HG03442 (cell line): ENCODE data around the gene RDX.
"Not testable (repeated sequence)": the region's sequence is repeated elsewhere in the genome, so short reads cannot be mapped to it uniquely, and the experiment has no call there.

Experiments
- ATAC-seq: cut with Tn5 transposase; IDR thresholded peaks from one replicate; pipeline ENCODE4 v1.9.1; 2021; ENCODE audit warnings: mild to moderate bottlenecking, moderate library complexity; ENCODE audit not compliant: unreplicated experiment

Gene RDX

GRCh38 chr11:110280595-110280994 lies 15.8 kb downstream of the RDX start:
- not testable (repeated sequence) for ATAC-seq

DNA sequence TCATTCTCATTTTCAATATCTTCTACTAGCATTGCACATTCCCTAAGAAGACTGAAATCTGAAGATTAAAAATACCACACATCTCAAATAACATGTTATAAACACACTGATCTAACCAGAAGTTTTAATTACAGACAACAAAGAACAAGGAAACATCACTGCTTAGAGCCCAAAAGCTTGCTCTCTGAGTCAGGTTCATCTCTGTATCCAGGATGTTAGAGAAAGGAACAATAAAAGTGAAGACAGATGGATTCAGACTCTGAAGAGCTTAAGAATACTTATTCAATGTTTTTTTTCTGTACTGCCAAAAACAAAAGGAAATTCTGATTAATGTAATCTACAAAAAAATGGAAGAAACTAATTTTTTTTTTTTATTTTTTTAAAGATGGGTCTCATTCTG lies 16.5 kb downstream of the RDX start:
- ATAC-seq: no peak

GRCh38 chr11:110272919-110273318 lies 23.5 kb downstream of the RDX start:
- ATAC-seq: no peak

DNA sequence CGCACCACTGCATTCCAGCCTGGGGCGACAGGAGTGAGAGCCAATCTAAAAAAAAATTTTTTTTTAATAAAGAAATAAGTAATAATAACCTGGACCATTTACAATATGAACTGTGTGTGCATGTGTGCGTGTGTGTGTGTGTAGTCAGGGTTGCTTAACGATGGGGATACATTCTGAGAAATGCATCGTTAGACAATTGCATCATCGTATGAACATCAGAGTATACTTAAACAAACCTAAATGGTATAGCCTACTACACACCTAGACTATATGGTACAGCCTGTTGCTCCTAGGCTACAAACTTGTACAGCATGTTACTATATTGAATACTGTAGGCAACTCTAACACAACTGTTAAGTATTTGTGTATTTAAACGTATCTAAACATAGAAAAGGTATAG lies 26.4 kb downstream of the RDX start:
- ATAC-seq: no peak

- ATAC-seq: no peak
Observed at GRCh38 chr11:110268441-110268840, 28.0 kb downstream of the RDX start.

DNA sequence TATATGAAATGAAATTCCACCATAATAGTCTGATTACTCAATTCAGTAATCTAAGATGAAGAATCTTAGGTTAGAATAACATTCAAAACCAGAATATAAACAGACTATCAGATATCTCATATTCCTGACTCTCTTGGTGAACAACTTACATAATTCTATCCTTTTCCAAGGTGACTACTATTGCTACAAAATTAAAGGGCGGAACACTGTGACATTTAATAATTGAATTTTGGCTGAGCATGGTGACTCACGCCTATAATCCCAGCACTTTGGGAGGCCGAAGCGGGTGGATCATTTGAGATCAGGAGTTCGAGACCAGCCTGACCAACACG lies 34.4 kb downstream of the RDX start:
- no peak for ATAC-seq

DNA sequence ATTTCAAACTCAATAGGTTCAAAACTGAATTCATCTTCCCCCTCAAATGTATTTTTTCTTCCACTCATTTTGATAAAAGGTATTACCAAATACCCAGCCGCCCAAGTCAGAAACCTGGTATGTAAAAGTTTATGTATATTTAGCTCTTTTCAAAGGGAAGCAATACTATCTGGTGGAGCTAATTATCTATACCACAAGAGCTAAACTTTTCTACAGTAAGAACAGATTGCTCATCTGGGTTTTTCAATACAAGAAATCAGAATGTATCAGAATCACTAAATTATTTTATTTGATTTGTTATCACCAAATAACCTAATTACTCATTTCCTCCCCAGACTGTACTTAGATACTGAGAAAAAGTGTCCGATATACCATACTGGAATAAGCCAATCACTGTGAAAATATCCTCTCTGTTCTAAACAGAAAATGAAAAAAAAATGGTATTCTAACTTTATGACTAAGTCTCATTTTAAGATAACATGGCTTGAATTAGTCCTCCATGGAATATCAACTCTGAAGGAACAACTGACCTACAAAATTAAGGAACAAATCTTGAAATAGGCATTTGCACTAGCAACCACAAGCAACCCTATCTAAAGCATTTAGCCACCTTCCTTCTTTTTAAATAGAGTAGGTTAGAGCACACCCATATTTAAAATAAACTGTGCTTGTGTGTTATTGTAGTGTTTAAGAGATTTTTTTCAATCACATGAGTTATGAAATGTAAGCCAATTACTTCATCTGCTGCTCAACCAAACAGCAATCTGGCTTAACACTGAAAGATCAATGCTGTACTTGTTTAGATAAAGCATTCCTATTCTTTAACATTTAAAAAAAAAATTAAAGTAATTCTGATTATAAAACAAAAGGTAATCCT lies 35.0 kb downstream of the RDX start:
- ATAC-seq: no peak

GRCh38 chr11:110253525-110253924 lies 42.9 kb downstream of the RDX start:
- no peak for ATAC-seq

DNA sequence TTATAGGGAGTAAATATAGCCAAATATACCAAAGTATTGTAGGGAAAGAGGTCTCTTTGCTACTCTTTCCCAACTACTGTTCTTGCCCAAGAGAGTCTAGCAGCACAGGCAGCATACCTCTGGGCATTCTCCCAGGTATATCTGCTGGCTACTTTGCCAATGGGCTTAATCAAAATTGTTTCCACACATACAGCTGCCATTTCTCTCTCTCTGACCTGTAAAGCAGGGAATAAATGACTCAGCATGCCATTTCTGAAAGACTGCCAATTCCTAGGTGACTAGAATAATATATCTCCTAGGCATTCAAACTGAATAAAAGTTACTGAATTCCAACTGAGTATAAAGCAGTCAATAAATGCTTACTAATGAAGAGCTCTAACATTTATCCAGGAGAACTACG lies 44.6 kb downstream of the RDX start:
- no peak for ATAC-seq

GRCh38 chr11:110250168-110250567 lies 46.2 kb downstream of the RDX start:
- ATAC-seq: no peak

GRCh38 chr11:110249766-110250165 lies 46.6 kb downstream of the RDX start:
- ATAC-seq: no peak

DNA sequence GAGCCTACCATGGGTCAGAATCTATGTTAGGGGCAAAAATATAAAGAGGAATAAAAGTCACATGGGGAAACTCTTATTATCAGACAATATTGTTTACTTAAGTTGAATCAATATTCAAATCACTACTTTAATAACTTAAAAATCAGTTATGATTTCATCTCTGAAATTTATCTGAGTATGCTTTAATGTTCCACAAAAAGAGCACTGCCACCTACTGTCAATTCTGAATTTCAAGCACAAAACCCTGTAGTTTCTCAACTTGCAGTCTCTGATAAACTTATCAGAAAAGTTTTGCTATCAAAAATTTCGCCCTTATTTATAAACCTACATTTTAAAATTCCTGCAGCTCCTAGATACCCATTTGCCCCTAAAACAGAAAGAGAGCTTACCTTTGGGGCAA lies 47.3 kb downstream of the RDX start:
- ATAC-seq: no peak

- no peak for ATAC-seq
Observed at GRCh38 chr11:110243791-110244190, 52.6 kb downstream of the RDX start.

DNA sequence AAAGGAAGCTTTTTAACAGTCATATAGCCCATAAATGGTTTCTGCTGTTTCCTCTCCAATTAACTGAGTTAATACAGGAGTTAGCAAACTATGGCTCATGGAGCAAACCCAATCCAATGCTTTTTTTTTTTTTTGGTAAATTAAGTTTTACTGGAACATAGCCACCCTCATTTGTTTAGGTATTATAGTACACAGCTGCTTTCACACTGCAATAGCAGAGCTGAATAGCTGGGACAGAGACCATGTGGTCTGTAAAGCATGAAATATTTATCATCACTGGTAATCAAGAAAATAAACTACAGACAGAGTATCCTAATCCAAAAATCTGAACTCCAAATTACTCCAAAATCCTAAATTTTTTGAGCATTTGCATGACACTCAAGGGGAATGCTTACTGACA lies 53.7 kb downstream of the RDX start:
- ATAC-seq: no peak

DNA sequence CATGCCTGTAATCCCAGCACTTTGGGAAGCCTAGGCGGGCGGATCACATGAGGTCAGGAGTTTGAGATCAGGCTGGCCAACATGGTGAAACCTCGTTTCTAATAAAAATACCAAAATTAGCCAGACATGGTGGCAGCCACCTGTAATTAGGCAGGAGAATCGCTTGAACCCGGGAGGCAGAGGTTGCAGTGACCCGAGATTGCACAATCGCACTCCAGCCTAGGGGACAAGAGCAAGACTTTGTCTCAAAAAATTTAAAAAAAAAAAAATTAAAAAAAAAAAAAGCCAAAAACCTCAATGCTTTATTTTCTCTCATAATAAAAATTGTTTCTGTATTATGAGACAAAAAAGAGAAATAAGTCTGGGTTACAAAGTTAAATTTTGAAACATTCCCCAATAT lies 54.2 kb downstream of the RDX start:
- ATAC-seq: no peak

GRCh38 chr11:110235966-110236365 lies 60.4 kb downstream of the RDX start:
- no peak for ATAC-seq

DNA sequence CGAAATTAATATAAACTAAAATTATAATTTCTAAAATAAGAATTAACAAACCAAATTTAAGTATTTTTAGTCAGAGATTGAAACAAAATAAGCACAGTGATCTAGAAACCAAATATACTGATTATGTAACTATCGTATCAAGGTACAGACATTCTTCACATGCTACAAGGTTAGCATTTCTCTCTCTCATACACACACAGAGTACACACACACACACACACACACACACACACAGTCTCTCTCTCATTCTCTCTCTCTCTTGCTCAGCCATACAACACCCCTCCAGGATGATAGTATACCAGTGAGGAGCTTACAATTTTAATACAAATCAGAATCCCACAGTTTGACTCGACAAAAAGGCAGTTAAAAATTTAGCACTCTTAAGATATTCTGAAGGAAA lies 66.0 kb downstream of the RDX start:
- no peak for ATAC-seq

DNA sequence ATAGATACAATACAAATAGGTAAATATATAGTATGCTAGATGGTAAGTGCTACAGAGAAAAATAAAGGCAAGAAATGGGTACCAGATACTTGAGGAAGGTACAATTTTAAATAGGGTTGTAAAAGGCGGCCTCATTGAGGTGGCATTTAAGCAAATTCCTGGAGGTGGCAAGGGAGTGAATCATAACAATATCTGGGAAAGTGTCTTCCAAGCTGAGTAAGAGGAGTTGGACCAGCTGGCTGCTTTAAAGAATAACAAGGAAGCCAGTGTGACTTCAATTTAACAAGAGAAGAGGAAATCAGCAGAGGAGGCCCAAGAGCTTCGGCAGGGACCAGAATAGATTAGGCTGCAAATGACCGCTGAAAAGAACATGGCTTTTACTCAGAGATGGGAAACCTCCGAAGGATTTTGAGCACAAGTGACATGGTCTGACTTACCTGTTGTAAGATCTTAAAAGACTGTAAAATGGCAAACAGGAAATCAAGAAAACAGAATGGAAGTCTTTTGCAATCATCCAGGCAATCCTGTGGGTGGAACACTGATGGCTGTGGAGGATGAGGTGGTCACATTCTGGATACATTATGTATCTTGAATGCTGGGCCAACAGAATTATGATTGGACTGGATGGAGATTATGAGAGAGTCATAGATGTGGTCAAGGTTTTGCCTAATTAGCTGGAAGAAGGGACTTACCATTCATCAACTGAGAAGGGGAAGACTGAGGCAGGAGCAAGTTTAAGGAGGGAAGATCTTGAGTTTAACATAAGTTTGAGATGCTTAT lies 77.2 kb downstream of the RDX start:
- ATAC-seq: no peak

DNA sequence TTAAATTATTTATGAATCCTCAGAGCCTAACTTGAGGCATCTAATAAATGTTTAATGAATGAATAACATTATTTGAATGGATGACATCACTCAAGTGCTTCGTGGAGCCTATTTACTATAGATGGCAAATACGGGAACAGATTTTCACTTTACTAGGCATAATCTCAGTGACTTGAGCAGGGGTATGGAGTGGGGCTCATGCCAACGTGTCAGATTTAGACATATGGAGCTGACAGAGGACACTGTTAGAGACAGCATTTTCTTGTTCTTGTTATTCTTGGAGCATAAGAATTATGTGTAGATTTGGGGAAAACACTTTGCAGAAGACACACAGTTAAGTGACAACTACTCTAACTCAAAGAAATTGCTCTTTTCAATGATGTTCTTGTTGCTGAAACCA lies 78.5 kb downstream of the RDX start:
- ATAC-seq: no peak

DNA sequence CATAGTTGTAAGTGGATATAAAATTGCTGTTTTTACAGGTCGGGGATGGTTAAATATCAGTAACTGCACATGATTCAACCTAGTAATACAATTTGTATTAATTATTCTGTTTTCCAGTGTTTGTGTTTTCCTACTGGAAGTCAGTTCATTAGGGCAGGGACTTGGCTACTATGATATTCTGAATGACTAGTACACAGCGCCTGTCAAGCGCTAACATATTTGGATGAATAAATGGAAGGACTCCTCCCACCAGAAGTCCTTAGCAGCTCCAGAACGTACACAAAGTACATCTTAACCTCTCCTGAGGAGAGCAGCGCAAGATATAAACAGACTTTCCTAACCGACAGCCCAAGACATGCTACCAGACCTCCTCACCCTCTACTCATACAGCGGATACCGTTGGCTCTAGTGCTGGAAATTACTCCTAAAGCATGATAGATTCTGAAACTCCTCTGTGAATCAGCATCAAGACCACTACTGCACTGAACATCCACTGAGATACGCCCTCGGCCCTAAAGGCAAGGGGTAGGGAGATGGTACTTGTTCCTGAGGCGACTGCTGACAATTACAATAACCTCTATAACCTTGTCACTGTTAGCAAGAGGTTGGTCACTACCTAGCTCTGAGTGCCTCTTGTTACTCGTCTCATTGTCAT lies 79.1 kb downstream of the RDX start:
- ATAC-seq: no peak

- ATAC-seq: not testable (repeated sequence)
Observed at GRCh38 chr11:110209313-110209694, 87.1 kb downstream of the RDX start.
